Activated CD4-positive, alpha-beta T cell treated with anti-CD3 and anti-CD28 coated beads for 36 hours (primary cell): ENCODE data around the gene PRKCA. TPM values are rescaled to one million over a fixed set of nuclear protein-coding genes. Genes with fewer than 3 reads are reported as not detected.
"Not testable (repeated sequence)": the region's sequence is repeated elsewhere in the genome, so short reads cannot be mapped to it uniquely, and the experiment has no call there.

Source experiments
- ATAC-seq: fragments of 200-7000 bp; cut with Tn5 transposase; one replicate; pipeline ENCODE4 v1.10.0; 2021; ENCODE audit warnings: mild to moderate bottlenecking, moderate library complexity
- CTCF ChIA-PET: fragments of 350-600 bp; sonication (Branson Sonifier 250); formaldehyde crosslinking; loops from one replicate; lab custom pipeline; 2021; ENCODE audit warnings: antibody characterized with exemption; lab: Charles Lee
- POLR2A ChIA-PET: fragments of 350-600 bp; sonication (Branson Sonifier 250); formaldehyde crosslinking; loops from one replicate; lab custom pipeline; 2021; ENCODE audit warnings: antibody characterized with exemption, inconsistent platforms; lab: Charles Lee
- DNase-seq: peaks from one replicate; pipeline ENCODE4 v3.0.0-alpha.2; 2020
- H3K27ac Mint-ChIP-seq: one replicate; pipeline ENCODE4 v1.8.0; 2021; ENCODE audit warnings: mixed read lengths
- H3K27me3 Mint-ChIP-seq: one replicate; pipeline ENCODE4 v1.8.0; 2021; ENCODE audit warnings: mixed read lengths
- H3K36me3 Mint-ChIP-seq: one replicate; pipeline ENCODE4 v1.8.0; 2021; ENCODE audit warnings: low read depth, mixed read lengths
- H3K4me1 Mint-ChIP-seq: one replicate; pipeline ENCODE4 v1.8.0; 2021; ENCODE audit warnings: mixed read lengths
- H3K4me3 Mint-ChIP-seq: one replicate; pipeline ENCODE4 v1.8.0; 2021; ENCODE audit warnings: mild to moderate bottlenecking, moderate library complexity, mixed read lengths
- H3K9me3 Mint-ChIP-seq: one replicate; pipeline ENCODE4 v1.8.0; 2021; ENCODE audit warnings: low read depth, mixed read lengths
- intact Hi-C, 2 experiments: fragments of 100-400 bp; cut with DNase I in 1 of 2; cut with micrococcal nuclease in 1 of 2; formaldehyde crosslinking; loops; one replicate each; pipeline versions ENCODE4 v1.14.2 to v1.15.1; 2022 to 2024; cut with DNase I, micrococcal nuclease
- total RNA-seq, 2 experiments: library from RNA; stranded (reverse); gene quantifications; one replicate each; pipeline ENCODE4 v1.2.3, GENCODE V29; 2021

The PRKCA gene
- total RNA-seq, 2 experiments from 2014 or later = 73.3 to 77.0 TPM

DNA sequence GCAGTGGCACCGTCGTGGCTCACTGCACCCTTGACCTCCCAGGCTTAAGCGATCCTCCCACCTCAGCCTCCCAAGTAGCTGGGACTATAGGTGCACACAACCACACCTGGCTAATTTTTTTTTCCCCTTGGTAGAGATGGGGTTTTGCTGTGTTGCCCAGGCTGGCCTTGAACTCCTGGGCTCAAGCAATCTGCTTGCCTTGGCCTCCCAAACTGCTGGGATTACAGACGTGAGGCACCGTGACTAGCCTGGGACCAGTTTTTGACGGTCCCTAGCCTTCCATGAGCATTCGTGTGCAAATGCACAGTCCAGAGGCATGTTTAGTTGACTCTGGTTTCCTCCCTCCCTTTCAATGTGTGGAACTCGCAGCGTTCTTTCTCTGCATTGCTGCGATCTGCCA, 48.2 kb downstream of the PRKCA start:
- ATAC-seq, DNase-seq, intact Hi-C loops, H3K4me3 Mint-ChIP-seq, POLR2A ChIA-PET, CTCF ChIA-PET, H3K27me3 Mint-ChIP-seq, H3K9me3 Mint-ChIP-seq: not testable (repeated sequence)
- Mint-ChIP-seq H3K27ac (peak overlapping the region; percentile 33), H3K36me3 (peaks cover 16% of the 10 kb centered on the region), H3K4me1 (peaks cover 82% of the 10 kb centered on the region)

DNA sequence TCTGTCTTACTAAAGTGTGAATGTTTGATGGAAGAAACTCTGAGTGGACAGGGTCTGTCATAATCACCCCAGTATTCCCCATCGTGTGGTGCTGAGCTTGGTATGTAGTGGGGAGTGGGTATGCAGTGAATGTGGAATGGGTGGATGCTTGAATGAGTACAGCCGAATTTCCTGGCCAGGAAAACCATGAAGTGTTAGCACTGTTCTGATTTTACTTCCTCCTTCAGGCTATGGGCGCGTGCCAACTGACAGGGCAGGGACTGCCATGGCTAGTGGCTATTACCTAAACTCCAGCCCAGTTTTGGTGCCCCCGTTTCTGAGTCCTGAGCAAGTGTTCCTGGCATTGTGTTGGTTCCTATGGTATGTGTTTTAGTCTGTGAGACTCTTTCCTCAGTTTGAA, 48.6 kb downstream of the PRKCA start:
- peaks cover 16% of the 10 kb centered on the region for H3K36me3 Mint-ChIP-seq
- intact Hi-C loops = no loop called here
- H3K4me1 Mint-ChIP-seq = peaks cover 82% of the 10 kb centered on the region
- H3K27me3 Mint-ChIP-seq = no peaks in the 10 kb centered on the region
- no peak for DNase-seq
- H3K27ac Mint-ChIP-seq = peak overlapping the region; percentile 33
- no peaks in the 10 kb centered on the region for H3K9me3 Mint-ChIP-seq
- no peak overlapping the region for H3K4me3 Mint-ChIP-seq
- ChIA-PET POLR2A (no interaction called here), CTCF (no interaction called here)
- ATAC-seq = no peak

DNA sequence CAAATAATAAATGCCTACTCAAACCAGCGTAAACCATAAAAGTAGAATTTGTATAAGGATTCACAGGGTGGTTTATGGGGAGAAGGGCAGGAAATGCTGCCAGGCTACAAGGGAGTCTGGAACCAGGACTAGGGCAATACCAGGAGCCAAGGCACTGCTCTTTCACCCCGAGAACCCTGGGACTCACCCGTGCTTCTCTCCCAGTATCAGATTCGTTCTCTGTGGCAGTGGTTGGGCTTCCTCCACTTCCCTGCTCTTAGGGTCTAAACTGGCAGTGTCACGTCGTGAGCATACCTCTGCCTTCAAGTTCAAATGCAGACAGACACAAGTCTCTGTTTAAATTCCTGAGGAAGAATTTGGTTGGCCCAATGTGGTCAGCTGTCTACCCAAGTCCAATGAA, 49.3 kb downstream of the PRKCA start:
- ATAC-seq (no peak), DNase-seq (no peak)
- Mint-ChIP-seq H3K9me3 (no peaks in the 10 kb centered on the region), H3K27ac (peak overlapping the region; percentile 29), H3K4me1 (peaks cover 83% of the 10 kb centered on the region), H3K36me3 (peaks cover 16% of the 10 kb centered on the region), H3K27me3 (no peaks in the 10 kb centered on the region), H3K4me3 (no peak overlapping the region)
- ChIA-PET CTCF (no interaction called here), POLR2A (no interaction called here)
- intact Hi-C loops = no loop called here

DNA sequence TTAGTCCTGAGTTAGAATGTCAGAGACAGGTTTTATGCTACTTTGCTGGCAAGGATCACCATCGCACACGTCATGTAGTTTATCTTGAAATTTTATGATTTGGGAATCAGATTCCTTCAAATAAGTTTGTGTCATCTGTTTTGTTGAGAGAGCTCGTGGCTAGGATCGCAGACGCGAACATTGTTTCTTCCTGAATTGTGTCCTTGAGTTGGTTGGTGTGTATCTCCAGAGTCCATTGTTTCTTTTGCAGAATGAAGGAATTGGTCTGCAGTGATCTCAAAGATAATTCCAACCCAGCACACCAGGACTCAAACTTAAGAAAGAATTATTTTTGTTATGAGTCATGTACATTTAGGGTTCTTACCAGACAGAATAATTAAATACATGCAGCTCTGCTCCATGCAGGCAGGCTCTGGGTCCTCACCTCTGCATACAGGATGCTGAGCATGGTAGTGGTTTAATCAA, 51.6 kb downstream of the PRKCA start:
- CTCF ChIA-PET = interaction anchor here (1.1 to 2.1 kb wide), 4 partner anchors 12 to 24 kb away, joined by 3 to 6 read pairs (median 5); no protein-coding TSS in a partner anchor
- intact Hi-C loops = no loop called here

DNA sequence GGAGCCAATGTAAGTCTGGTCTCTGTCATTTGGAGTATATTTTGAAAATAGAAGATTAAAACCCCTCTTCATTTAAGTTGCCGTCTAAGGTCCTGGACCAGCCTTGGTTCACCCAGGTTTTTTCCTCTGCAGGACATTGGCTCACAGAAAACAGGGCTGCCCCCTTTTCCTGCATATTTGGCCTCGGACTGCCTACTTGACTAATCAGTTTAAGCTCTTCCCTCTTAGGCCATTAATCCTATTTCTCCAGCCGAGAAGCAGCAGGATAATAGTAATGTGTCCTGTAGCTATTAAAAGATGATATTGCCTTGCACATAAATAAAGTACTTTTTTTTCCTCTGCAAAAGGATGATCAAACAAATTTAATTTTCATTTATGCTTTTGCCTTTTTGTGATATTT, 52.1 kb downstream of the PRKCA start:
- H3K4me3 Mint-ChIP-seq = no peak overlapping the region
- DNase-seq (no peak), ATAC-seq (no peak)
- H3K27ac Mint-ChIP-seq = no peak overlapping the region
- intact Hi-C loops = no loop called here
- H3K36me3 Mint-ChIP-seq = peaks cover 17% of the 10 kb centered on the region
- ChIA-PET CTCF (interaction anchor here (1.1 to 2.1 kb wide), 4 partner anchors 13 to 24 kb away, joined by 3 to 6 read pairs (median 5); no protein-coding TSS in a partner anchor), POLR2A (no interaction called here)
- no peaks in the 10 kb centered on the region for H3K9me3 Mint-ChIP-seq
- peaks cover 79% of the 10 kb centered on the region for H3K4me1 Mint-ChIP-seq
- H3K27me3 Mint-ChIP-seq = no peaks in the 10 kb centered on the region

More for the DNA sequence above, 51.6 kb downstream of the PRKCA start:
- ATAC-seq (no peak), DNase-seq (no peak)
- Mint-ChIP-seq H3K27me3 (no peaks in the 10 kb centered on the region), H3K27ac (no peak overlapping the region), H3K36me3 (peaks cover 17% of the 10 kb centered on the region), H3K4me3 (no peak overlapping the region), H3K9me3 (no peaks in the 10 kb centered on the region), H3K4me1 (peaks cover 81% of the 10 kb centered on the region)
- POLR2A ChIA-PET = no interaction called here

DNA sequence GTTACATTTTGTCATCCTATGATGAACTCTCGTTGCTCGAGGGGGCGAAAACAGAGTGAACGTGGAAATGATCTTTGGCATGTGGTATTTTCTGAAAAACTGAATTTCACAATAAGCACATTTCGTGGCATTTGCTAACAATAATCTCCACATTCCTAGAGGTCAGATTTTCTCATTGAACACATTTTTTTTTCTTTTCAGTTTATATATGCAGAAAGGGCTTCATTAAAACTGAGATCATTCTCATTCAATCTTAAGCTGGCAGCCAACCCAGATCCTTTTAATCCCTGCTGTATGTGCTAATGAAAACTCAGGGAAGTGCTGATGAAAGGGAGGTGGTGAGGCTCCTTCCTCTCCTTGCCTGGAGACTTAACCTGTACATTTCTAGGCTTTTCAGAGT, 52.6 kb downstream of the PRKCA start:
- no peak for ATAC-seq
- no peaks in the 10 kb centered on the region for H3K27me3 Mint-ChIP-seq
- intact Hi-C loops = no loop called here
- H3K4me1 Mint-ChIP-seq = peaks cover 75% of the 10 kb centered on the region
- ChIA-PET CTCF (interaction anchor here (0.7 to 2.1 kb wide), 5 partner anchors 10 to 25 kb away, joined by 3 to 6 read pairs (median 5); no protein-coding TSS in a partner anchor), POLR2A (no interaction called here)
- no peak for DNase-seq
- no peak overlapping the region for H3K27ac Mint-ChIP-seq
- H3K4me3 Mint-ChIP-seq = no peak overlapping the region
- peaks cover 17% of the 10 kb centered on the region for H3K36me3 Mint-ChIP-seq
- H3K9me3 Mint-ChIP-seq = no peaks in the 10 kb centered on the region

DNA sequence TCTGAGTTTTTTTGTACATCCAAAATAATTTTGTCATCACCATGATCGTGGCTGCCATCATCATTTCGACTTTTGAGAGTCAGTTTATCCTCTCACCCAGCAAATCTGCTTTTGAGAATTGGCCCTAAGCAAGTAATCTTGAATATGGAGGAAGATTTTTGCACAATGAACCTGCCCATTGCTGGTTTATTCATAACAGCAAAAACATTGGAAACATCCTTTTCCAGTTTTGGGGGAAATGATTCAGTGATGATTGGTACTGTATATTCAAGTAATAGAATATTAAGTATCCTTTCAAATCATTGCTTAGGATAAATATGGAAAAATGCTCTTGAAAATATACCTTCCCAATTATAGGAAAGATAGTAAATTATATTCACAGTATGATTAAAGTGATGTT, 53.1 kb downstream of the PRKCA start:
- no peaks in the 10 kb centered on the region for H3K9me3 Mint-ChIP-seq
- POLR2A ChIA-PET = no interaction called here
- H3K27ac Mint-ChIP-seq = peak overlapping the region; percentile 6

DNA sequence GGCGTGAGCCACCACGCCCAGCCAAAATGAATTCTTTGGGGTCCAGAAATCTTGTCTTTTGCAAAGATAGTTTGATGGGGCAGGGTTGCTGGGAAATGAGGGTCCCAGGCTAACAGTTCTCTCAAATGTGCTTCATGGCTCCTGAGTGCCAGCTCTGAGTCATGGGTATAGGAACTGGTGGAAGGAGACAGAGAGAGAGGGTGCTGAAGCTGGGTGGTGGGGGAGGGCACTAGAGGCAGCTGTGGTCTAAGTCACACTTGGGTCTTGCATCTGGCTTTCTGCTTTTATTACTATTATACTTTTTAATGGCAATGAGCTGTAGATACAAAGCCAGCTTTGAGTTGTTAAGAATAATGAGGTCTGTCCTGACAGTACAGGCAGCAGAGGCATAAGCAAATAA, 54.6 kb downstream of the PRKCA start:
- intact Hi-C loops = no loop called here
- DNase-seq (peak; percentile 27), ATAC-seq (peak; percentile 74)
- POLR2A ChIA-PET = no interaction called here
- Mint-ChIP-seq H3K27ac (no peak overlapping the region), H3K36me3 (peaks cover 21% of the 10 kb centered on the region), H3K9me3 (no peaks in the 10 kb centered on the region), H3K27me3 (no peaks in the 10 kb centered on the region), H3K4me1 (peaks cover 76% of the 10 kb centered on the region), H3K4me3 (no peak overlapping the region)
- CTCF ChIA-PET = no interaction called here

More for the DNA sequence above, 53.1 kb downstream of the PRKCA start:
- Mint-ChIP-seq H3K27me3 (no peaks in the 10 kb centered on the region), H3K36me3 (peaks cover 18% of the 10 kb centered on the region), H3K4me1 (peaks cover 76% of the 10 kb centered on the region), H3K4me3 (no peak overlapping the region)
- intact Hi-C loops = no loop called here
- DNase-seq = no peak
- CTCF ChIA-PET = interaction anchor here (0.7 to 2.1 kb wide), 3 partner anchors 11 to 25 kb away, joined by 3 to 6 read pairs (median 5); no protein-coding TSS in a partner anchor
- ATAC-seq = no peak

DNA sequence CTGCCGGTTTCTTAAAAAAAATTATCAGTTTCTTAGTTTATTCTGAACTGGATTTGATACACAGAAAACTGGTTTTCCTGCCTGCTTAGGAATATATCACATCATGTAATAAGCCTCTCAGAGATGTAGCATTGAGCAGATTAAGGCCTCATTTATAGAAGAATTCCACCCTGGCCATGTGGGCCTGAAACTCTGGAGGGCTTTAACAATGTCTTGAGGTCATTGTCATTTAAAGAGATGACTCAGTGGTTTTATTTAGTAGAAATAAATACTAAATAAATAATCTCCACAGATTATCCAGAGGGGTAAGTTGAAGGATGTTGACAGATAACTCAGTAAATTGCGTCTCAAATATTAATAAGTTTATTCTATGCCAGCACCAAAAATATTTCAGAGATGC, 56.9 kb downstream of the PRKCA start:
- Mint-ChIP-seq H3K27ac (no peak overlapping the region), H3K9me3 (no peaks in the 10 kb centered on the region), H3K36me3 (peaks cover 18% of the 10 kb centered on the region), H3K4me3 (no peak overlapping the region), H3K27me3 (no peaks in the 10 kb centered on the region), H3K4me1 (peaks cover 75% of the 10 kb centered on the region)
- ChIA-PET POLR2A (interaction anchor here (0.7 kb wide), 1 partner anchor 25 kb away, joined by 6 read pairs; no protein-coding TSS in a partner anchor), CTCF (interaction anchor here (0.5 to 1.2 kb wide), 3 partner anchors 22 to 71 kb away, joined by 3 read pairs; no protein-coding TSS in a partner anchor)
- DNase-seq = no peak
- intact Hi-C loops = no loop called here
- ATAC-seq = no peak

DNA sequence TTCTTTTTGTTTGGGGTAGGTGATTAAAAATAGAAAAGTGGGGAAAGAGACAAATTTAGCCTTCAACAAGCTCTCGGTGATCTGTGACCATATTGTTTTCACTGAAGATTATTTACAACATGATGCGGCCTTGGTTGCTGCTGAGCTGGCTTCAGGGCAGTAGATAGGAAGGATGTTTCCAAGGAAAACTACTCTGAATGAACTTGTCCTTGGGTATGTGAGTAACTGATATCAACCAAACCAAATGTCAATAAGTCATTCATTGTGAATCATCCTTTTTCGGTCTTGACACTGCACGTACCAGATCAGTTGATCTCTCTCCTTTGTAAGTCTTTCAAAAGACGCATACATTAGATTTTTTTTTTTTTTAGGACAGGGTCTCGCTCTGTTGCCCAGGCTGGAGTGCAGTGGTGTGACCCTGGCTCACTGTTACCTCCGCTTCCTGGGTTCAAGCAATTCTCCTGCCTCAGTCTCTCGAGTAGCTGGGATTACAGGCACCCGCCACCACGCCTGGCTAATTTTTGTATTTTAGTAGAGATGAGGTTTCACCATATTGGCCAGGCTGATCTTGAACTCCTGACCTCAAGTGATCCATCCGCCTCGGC, 58.6 kb downstream of the PRKCA start:
- CTCF ChIA-PET = interaction anchor here (0.7 to 1.1 kb wide), 3 partner anchors 25 to 45 kb away, joined by 3 read pairs; no protein-coding TSS in a partner anchor
- H3K36me3 Mint-ChIP-seq, DNase-seq, H3K4me3 Mint-ChIP-seq, H3K27me3 Mint-ChIP-seq, H3K9me3 Mint-ChIP-seq, intact Hi-C loops, POLR2A ChIA-PET: not testable (repeated sequence)
- peak; percentile 36 for ATAC-seq
- Mint-ChIP-seq H3K4me1 (peaks cover 80% of the 10 kb centered on the region), H3K27ac (peak overlapping the region; percentile 79)

DNA sequence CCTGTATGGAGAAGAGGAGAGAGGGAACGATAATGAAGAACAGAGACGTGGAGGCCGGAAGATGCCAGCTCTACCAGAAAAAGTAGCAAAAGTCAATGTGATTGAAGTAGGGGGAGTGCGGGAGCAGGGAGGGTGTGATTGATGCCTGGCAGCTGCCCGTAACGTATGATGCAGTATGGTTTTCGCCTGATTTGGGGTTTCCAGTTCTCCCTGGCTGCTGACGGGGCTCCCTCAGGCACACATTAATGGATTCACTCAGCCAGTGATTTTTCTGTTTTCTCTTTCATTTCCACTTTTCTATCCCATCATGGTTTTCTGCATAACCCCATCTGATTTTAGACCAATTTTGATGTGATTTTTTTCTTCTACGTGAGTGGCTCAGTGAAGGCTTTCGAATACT, 62.1 kb downstream of the PRKCA start:
- H3K4me3 Mint-ChIP-seq = peak overlapping the region; percentile 33
- intact Hi-C loops = no loop called here
- ATAC-seq = peak; percentile 72

DNA sequence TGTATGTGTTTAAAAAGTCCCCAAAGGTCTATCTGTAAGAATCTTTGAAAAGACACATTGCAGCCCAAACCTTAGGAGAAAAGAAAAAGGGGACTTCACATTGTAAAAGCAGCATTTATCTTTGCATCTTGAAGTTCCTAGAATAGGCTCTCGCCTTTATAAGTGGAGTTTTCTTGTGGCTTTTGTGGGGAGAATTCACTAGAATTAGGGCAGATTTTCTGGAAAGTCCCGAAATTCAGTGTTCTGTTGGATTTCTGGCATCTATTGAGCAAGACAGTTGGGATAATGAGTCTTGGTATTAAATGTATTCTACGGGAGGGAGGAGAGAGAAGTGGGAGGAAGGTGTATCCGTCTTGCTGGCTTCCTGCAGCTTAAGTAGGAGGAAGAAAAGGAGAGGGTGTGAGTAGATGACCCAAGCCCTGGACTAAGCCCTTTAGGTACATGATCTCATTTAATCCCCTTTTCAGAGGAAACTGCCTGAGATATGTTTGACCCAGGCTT, 62.6 kb downstream of the PRKCA start:
- peak; percentile 57 for ATAC-seq
- intact Hi-C loops = no loop called here
- CTCF ChIA-PET = no interaction called here
- no peaks in the 10 kb centered on the region for H3K9me3 Mint-ChIP-seq
- POLR2A ChIA-PET = no interaction called here
- H3K4me1 Mint-ChIP-seq = peaks cover 87% of the 10 kb centered on the region
- peak overlapping the region; percentile 33 for H3K4me3 Mint-ChIP-seq
- H3K27me3 Mint-ChIP-seq = no peaks in the 10 kb centered on the region
- DNase-seq = no peak
- peak overlapping the region; percentile 83 for H3K27ac Mint-ChIP-seq
- H3K36me3 Mint-ChIP-seq = peaks cover 14% of the 10 kb centered on the region

More for the DNA sequence above, 62.1 kb downstream of the PRKCA start:
- DNase-seq = peak; percentile 44
- Mint-ChIP-seq H3K4me1 (peaks cover 84% of the 10 kb centered on the region), H3K27me3 (no peaks in the 10 kb centered on the region), H3K36me3 (peaks cover 10% of the 10 kb centered on the region), H3K9me3 (no peaks in the 10 kb centered on the region), H3K27ac (peak overlapping the region; percentile 83)
- POLR2A ChIA-PET = no interaction called here
- CTCF ChIA-PET = no interaction called here
